GM18858 (cell line): ENCODE results near the gene TTN.

Source experiments
- ATAC-seq: cut with Tn5 transposase; IDR thresholded peaks from one replicate; pipeline ENCODE4 v1.9.1; 2021; ENCODE audit not compliant: unreplicated experiment

TTN gene

DNA sequence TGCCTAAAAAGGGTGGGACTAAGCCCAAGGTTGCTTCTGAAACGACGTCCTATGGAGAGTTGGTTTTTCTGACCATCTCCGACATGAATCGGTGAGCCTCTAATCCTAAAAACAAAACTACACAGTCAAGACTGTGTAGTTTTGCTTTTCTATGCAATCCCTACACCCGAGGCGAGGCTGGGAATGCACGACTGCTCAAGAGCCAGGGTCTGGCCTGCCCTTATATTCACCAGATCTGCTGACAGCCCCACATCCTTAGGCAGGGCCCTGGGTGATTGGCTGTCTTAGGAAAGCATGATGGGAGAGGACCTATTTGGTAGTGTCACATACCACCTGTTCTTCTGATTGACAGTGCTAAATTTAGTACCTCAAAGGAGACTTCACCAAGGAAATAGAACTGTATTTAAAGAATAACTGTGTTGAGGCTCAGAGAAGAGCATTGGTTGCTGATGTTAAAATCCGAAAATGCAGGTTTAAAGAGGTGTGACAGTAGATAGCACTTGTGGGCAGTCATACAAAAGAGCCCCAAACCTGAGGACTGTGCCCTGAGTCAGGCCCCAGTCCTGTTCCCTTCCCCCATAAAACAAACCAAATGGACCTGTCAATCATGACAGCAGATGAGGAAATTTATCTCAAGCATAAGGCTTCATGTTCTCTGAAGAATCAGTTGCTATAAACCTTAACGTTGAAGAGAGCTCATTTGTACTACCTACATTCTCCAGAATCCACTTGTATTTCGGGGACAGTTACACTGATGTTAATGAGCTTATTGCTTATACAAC is at the start of gene TTN:
TSS of gene TTN (minus strand) at position 197 of the 782 bp plus-strand sequence. CDS start 2,781 bp downstream, outside the sequence.
- ATAC-seq: no peak

- ATAC-seq: no peak
These were observed 47.9 kb upstream of the TTN start for GRCh38 chr2:178855151-178855550.

DNA sequence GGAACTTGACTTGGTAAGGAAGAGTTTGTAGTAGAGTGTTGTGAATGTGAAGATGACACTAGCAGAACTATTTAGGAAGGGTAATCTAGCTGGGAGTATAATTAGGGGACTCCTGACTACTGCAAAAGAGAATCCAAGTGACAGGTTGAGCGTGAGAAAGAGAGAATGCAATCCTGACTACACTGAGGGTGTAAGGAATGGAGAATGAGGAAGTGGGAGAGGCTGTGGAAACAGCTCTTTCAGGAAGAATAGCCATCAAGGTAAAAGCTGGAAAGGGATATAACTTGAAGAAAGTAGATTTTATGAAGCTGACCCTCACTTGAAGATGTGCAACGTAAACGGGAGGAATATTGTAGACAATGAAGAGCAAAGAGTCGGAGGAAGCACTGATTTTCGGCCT is 41.1 kb upstream of the TTN start:
- no peak for ATAC-seq

DNA sequence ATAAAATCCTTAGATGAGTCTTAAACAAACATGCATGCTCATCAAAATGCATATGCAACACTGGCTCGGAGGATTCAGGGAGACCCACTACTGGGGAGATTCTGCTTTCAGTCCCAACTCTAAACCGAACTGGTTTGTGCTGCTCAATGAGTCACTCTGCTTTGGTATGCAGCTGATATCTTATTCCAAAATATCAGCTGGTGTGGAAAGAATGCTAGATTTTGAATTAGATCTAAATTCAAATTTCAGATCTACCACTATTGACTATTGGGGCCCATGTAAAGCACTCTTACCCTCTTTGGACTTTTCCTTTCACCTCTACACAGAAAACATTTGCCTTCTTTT is 39.2 kb upstream of the TTN start:
- ATAC-seq: no peak

GRCh38 chr2:178845566-178846457 is 38.6 kb upstream of the TTN start:
- no peak for ATAC-seq

GRCh38 chr2:178844701-178845100 is 37.5 kb upstream of the TTN start:
- no peak for ATAC-seq

GRCh38 chr2:178844269-178844668 is 37.0 kb upstream of the TTN start:
- ATAC-seq: no peak

- no peak for ATAC-seq
These were observed 36.5 kb upstream of the TTN start for GRCh38 chr2:178843697-178844096.

GRCh38 chr2:178836807-178837206 is 29.6 kb upstream of the TTN start:
- no peak for ATAC-seq

DNA sequence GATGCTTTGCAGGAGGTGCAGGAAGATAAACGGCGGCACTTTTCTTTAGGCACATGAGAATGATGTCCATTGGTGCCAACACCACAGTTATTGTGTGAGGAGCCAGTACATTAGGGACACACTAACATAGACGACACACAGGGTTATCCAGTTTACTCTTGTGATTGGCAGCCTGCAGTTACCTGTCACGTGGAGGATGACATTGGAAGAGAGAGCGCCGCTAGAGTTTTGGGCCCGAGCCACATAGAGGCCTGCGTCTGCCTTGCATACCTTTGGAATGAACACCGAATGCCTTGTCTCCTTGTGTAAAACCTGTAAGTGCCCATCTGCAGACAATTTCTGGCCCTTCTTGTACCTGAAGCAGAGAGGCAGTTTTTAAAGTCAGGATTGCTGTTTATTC is 26.9 kb upstream of the TTN start:
- no peak for ATAC-seq

DNA sequence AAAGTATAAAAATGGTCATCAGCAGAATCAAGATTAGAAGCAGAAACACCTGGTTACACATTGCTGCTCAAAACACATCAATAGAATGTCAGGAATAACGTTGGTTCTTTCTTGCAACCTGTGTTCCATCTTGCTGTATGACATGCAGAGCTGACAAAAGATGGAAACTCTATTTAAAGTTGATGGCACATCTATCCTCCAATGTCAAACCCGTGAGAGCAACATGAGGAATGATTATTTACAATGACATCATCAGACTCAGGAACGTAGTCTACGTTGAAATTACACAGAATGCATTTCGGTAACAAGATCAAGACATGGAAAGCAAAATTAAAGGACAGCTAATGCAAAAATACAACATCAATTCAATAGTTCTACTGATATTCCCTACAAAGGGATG is 26.2 kb upstream of the TTN start:
- no peak for ATAC-seq

GRCh38 chr2:178830451-178830850 is 23.2 kb upstream of the TTN start:
- no peak for ATAC-seq

GRCh38 chr2:178829981-178830380 is 22.8 kb upstream of the TTN start:
- no peak for ATAC-seq

- no peak for ATAC-seq
These were observed 22.2 kb upstream of the TTN start for GRCh38 chr2:178829299-178829960.

- ATAC-seq: no peak
These were observed 21.3 kb upstream of the TTN start for GRCh38 chr2:178828486-178828881.

DNA sequence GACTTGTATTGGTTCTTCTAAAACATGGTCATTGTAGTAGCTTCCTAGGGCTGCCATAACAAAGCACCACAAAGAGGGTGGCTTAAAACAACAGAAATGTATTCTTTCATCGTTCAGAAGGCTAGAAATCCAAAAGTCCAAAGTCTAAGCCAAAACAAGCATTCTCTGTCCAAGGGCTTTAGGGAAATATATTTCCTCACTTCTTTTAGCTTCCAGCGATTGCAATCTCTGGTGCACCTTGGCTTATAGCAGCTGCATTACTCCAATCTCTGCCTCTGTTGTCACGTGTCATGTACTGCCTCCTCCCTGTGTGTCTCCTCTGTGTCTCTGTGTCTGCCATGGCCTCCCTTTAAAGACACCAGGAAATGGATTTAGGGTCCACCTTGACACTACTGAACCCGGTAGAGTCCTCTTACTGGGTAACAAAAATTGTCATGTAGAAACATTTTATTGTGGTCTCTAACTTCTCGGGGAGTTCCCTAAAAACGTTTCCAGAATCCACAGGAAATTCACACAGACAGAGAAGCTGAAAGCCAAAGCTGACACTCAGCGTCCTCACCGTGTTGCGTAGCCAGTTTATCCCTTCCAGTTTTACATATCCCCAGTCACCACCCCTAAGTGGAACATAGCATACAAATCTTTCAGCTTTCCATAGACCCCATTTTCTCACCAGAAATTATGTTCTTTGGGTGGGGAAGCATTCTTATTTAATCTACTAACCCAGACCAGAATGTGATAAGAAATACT is 20.7 kb upstream of the TTN start:
- no peak for ATAC-seq

- no peak for ATAC-seq
These were observed 19.9 kb upstream of the TTN start for GRCh38 chr2:178827111-178827510.

DNA sequence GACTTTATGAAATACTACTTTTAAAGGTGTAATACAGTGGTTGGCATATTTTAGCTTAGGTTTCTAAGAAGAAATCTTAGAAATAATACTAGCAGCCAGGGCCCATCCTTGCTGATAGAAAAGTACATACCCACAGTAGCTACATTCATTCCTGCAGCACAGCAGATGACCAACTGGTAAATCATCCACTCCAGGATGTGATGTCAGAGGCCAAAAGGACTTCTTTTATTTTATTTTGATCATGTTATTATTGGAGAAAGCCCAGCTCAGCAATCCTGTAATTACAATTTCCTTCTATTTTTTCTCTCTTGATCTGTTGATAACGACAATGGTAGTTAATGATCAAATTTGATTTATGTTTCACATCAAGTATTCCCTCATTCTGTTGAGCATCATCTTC is 18.0 kb upstream of the TTN start:
- ATAC-seq: no peak

GRCh38 chr2:178824181-178824580 is 17.0 kb upstream of the TTN start:
- ATAC-seq: no peak

GRCh38 chr2:178819992-178820391 is 12.8 kb upstream of the TTN start:
- ATAC-seq: peak; percentile 96
